ENCODE data around the gene PLA2G4A.
A peak's percentile ranks its signal among the peaks of the same experiment; 100 is the strongest.

The PLA2G4A gene

DNA sequence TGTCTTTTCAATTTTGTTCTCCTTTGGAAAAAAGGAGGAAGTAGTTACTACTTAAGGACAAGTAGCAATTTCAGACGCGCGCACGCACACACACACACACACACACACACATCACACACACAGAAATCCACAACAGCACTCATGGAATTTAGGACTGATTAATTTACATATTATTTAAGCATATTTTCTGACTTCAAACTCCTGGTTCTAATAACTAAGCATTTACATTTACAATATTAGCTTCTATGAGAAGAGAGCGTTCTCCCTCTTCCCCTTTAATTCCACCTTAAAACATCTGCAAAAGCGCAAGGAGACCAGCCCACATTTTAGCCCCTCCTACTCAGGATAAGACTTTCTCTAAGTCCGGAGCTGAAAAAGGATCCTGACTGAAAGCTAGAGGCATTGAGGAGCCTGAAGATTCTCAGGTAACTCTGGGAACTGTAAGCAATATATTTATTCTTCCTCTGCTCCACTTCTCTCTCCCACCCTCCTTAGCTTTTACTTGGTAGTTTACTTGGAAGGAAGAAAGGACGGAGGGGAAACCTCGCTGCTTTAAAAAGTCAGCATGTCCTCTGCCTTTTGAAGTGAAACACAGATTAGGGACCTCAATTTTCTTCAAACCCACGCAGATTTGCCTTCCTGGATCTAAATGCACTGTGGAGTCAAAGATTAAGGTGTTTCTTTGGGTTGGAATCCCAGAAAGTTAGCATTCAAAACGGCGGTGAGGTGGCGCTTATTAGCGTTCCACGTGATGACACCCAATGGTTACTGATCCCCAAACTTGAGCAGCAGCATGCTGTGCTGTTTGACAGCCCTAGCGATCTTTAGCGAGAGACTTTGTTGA lies at the start of gene PLA2G4A:
TSS of gene PLA2G4A (plus strand) at position 339 of the 844 bp plus-strand sequence. CDS start 25,406 bp downstream, outside the sequence.
- peak in 1 of 2 donors; percentile 6 for DNase-seq

DNA sequence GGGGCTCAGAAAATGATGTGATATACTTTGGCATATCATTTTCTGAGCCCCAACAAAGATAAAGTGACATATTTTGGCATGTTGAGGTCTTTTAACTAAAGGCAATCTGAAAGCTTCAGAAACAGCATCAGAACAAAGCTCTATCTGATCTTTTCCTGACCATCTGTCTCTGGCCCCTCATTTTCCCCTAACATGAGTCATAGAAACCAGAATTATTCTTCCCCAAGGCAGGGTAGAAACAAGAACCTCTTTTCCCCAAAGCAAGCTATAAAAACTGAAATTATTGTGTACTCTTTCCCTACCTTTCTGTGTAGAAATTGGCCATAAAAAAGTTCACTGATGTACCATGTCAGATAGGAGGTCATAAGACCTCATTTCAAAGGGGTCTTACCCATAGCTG lies 48.7 kb upstream of the PLA2G4A start:
- DNase-seq = no peak

DNA sequence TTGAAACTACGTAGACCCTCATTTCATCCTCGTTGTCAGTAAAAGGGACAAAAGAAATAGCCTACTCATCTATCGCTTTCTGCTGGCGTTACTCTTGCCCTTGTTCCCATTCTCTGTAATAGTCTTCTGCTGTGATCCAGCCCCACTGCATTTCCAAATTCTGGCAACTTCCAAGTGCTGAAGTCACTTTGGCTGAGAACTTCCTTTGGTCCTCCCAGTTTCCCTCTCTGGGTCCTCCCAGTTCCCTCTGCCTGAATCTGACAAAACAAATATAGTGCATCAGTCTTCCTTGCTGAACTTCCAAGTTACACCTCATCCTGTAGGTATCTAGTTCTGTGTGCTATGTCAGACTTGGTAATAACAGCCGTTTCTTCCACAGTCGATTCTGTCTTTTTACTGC lies 47.0 kb upstream of the PLA2G4A start:
- no peak for DNase-seq

DNA sequence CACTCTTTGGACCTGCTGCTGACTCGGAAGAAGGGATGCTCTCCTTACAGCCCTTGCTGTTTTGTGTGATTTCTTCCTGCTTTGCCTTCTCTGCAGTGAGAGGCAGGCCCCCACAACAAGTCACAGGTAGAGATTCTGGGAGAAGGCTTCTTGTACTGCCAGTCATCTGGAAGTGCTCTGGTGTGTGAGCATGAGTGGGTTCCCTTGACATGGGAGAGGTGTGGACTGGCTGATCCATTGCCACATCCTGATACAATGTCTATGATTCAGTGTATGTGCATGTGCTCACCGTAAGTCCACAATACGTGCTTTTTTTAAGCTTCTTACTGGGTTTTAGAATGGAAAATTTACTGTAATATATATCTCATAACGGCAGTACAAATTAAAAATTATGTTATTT lies 46.0 kb upstream of the PLA2G4A start:
- DNase-seq = no peak

- no peak for DNase-seq
These were observed 45.6 kb upstream of the PLA2G4A start for GRCh38 chr1:186783193-186783592.

- no peak for DNase-seq
These were observed 43.2 kb upstream of the PLA2G4A start for GRCh38 chr1:186785503-186785902.

GRCh38 chr1:186790101-186790500 lies 38.6 kb upstream of the PLA2G4A start:
- DNase-seq = no peak

DNA sequence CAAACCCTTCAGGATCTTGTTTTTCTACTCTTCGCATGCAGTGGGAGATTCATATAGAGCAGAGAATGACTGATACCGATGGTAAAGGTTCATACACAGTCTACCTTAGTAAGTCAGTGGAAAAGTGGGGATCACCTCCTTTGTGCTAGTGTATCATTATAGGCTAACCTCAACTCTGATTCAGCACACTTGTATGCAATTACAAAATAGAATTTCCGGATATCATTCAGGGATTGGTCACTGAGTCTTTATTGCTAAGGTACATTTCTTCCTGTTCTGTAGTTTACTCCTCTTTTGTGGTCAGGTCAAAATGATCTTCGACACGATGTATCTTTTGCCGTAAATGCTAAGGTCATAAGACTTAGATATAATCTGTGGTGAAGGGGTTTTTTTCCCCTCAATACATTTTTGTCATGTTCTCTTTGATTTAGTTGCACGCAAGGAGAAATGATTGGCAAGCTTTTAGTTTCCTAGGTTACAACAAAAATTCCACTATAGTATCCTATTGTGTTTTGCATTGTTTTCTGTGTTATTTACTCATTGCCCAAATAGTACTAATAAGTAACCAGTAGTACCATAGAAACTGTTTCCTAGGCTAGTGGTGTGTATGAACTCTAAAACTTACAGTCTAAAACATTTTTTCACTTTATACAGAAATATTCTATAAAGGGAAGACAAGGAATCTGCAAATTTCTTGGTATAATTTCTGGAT lies 35.7 kb upstream of the PLA2G4A start:
- DNase-seq = no peak

DNA sequence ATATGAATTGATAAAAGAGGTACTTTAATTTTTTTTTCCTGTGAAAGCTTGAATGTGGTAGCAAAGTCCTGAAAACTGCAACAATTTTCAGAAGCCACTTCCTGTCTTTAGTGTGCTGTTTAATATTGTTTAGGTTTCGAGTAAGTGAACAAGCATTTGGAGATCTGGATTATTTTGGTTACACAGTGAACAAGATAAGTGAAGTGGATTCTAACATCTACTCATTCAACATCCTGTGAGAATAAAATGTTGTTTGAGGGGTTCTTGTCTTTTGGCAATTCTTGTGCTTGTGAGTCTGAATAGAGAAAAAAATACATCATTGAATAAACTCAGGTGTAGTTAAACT lies 35.2 kb upstream of the PLA2G4A start:
- no peak for DNase-seq

- DNase-seq = no peak
These were observed 29.6 kb upstream of the PLA2G4A start for GRCh38 chr1:186798960-186799688.

DNA sequence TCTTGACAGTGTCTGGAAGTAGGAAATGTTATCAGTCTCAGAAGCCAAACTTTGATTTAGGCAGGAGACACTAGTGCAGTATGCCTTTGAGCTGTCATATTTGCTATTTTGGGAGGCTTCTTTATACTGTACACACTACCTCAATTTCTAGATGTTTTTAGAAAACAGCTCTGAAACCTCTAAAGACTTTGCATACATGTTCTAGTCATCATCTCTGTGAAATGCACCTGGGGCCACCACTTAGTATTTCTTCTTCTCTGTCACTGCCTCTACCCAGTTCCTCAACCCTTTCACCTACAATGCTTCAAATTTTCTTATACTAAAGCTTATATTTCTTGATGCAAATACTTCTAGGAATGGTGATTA lies 29.1 kb upstream of the PLA2G4A start:
- DNase-seq = no peak

GRCh38 chr1:186802388-186802787 lies 26.4 kb upstream of the PLA2G4A start:
- no peak for DNase-seq

DNA sequence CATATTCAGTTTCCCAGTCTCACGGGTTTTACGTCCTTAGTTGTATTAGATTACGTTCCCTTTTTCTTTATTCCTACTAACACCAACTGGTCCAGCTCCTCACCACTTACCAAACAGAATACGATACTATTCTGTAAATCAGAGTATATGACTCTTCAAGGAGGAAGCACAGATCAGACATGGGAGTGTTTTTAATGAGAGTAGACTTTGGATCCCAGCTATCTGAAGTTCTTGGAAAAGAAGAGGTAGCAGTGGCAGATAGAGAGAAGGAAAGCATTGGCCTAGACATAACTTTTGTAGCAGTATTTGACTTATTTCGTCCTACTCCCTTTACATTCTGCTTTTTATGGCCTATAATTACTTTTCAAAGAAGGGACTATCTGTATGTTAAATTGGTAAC lies 24.1 kb upstream of the PLA2G4A start:
- no peak for DNase-seq

- no peak for DNase-seq
These were observed 22.3 kb upstream of the PLA2G4A start for GRCh38 chr1:186806477-186806876.

- DNase-seq = no peak
These were observed 21.6 kb upstream of the PLA2G4A start for GRCh38 chr1:186807163-186807562.

DNA sequence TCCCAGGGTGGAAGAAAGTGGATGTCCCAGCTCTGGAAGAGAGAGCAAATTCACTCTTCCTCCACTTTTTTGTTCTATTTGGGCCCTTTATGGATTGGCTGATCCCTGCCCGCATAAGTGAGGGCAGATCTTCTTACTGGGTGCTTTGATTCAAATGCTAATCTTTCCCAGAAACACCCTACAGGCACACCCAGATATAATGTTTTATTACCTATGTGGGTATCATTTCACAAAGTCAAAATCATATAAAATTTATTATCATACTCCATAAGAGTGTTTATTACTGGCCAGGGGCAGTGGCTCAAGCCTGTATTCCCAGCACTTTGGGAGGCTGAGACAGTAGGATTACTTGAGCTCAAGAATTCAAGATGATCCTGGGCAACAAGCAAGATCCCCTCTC lies 16.9 kb upstream of the PLA2G4A start:
- no peak for DNase-seq

- DNase-seq = no peak
These were observed 16.2 kb upstream of the PLA2G4A start for GRCh38 chr1:186812570-186812969.

GRCh38 chr1:186813420-186813819 lies 15.3 kb upstream of the PLA2G4A start:
- DNase-seq = no peak

GRCh38 chr1:186819126-186819525 lies 9.6 kb upstream of the PLA2G4A start:
- no peak for DNase-seq

GRCh38 chr1:186819563-186819962 lies 9.2 kb upstream of the PLA2G4A start:
- no peak for DNase-seq

DNA sequence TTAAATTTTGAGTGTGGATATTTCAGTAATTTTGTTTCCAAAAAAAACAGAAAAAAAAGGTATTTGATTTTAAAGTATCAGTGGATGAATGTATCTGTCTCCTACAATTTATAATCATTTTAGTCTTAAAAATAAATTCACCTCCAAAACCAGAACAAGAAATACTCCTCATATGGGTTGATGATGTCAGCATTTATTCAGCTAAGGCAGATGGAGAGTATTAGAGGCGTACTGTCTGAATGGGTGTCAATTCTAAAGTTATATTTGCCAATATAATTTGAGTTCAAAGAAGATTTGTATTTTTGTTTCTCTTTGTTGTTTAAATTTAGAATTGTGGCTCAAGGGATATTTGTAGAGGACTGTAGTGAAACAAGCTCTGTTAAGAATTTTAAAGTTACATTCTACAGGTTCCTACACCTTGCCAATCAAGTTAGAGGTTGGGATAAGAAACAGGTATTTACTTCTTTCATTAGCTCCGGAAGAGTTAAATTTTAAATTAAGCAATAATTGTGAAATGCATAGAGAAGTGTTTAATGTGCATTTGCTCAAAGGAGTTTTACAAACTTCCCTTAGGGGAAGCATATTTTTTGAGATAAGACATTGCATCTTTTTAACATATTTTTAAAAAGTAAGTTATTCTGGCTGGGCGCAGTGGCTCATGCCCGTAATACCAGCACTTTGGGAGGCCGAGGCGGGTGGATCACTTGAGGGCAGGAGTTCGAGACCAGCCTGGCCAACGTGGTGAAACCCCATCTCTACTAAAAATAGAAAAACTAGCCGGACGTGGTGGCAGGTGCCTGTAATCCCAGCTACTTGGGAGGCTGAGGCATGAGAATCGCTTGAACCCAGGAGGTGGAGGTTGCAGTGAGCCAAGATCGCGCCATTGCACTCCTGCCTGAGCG lies 1.2 kb downstream of the PLA2G4A start:
- no peak for DNase-seq

DNA sequence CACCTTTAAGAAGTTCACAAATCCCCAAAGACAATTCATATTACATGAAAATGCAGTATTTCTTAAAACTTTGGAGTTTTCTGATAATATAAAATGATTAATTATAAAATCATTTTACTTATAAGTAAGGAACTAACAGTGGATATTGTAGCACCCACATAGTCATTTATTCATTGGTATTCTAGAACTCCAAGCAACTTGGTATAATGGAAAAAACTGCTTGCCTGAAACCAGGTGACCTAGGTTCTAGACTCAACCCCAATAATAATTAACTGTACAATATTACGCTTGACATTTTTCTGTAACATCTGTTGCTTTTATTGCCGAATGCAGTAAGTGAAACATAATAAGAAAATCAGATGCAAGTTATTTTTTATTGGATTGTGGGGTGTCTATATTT lies 2.4 kb downstream of the PLA2G4A start:
- no peak for DNase-seq

Measured in hippocampal formation (tissue), 2 donors.